Activated CD4-positive, alpha-beta T cell treated with anti-CD3 and anti-CD28 coated beads, Interleukin-2, Interleukin-4, amounts not matched to agents 100 ng/mL and 50 ng/mL, durations not matched to agents 16 hours and 8 hours (primary cell): ENCODE results near the gene RETN.

Experiments used
- DNase-seq: peaks from one replicate; pipeline ENCODE4 v3.0.0-alpha.2; 2020; ENCODE audit warnings: low spot score

The RETN gene

DNA sequence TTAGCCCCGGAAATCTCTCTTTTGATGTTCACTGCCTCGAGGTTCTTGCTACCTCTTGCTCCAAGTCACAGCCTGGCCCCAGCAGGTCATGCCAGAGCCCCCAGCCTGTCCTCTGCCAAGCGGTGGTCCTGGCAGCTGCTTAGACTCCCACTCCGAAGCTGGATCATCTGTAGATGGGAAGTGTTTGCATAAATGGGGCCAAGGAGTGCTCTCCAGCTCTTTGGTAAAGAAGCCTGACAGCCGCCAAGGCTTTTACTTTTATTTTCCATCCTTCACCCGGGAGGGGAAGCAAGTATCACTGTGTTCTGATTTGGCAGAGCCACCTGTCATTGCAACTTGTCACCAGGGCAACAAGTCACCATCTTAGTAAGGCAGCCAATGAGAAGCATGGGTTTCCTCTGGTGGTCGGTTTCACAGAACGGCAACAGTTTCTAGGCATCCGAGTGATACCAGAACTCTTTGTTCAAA, 10.6 kb upstream of the RETN start:
- peak; percentile 66 for DNase-seq

DNA sequence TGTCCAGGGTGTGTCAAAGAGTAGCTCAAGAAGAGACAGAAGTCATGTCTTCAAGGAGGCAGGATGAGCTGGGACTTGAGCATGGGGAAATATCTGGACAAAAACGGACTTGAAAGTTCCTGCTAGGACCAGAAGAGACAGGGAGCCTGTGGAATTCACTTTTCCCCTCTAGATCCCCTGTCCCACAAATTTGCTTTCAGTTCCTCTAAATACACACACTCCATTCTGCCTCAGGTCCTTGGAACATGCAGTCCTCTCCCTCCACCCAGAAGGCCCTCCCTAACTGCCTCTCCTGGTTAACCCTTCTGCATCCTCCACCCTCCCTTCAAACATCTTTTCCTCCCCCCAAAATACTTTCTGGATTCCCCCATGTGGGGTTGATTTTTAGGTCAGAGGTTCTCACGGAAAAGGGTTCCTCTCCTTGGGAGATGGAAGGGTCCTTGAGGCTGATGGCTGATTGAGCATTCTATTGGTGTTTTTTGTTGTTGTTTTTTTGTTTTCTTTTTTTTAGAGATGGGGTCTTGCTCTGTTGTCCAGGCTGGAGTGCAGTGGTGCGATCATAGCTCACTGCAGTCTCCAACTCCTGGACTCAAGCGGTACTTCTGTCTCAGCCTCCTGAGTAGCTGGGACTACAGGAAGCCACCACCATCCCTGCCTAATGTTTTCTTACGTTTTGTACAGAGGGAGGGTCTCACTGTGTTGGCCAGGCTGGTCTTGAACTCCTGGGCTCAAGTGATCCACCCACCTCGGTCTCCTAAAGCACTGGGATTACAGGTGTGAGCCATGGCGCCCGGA, 6.9 kb upstream of the RETN start:
- no peak for DNase-seq

DNA sequence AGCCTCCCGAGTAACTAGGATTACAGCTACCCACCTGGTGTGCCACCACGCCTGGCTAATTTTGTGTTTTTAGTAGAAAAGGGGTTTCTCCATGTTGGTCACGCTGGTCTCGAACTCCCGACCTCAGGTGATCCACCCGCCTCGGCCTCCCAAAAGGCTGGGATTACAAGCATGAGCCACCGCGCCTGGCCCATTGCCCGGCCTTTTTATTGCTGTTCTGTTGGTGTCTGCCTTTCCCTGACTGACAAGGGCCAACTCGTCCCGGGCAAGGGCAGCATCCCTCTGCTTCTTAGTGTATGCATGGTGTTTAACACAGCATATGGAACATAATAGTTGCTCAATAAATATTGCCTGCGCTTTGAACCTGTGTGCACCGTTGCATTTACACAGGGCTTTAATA, 6.2 kb upstream of the RETN start:
- no peak for DNase-seq

DNA sequence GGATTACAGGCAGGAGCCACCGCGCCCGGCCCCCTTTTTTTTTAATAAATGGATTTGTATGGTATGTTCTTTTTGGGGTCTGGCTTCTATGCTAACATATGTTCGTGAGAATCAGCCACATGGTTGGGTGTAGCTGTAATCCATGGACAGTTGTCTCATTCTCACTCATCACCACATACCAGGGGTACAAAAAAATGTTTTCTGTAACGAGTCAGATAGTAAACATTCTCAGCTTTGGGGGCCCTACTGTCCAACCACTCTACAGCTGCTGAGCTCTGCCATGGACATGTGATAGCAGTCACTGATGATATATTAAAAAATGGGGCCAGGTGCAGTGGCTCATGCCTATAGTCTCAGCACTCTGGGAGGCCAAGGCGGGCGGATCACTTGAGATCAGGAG, 5.1 kb upstream of the RETN start:
- DNase-seq: no peak

DNA sequence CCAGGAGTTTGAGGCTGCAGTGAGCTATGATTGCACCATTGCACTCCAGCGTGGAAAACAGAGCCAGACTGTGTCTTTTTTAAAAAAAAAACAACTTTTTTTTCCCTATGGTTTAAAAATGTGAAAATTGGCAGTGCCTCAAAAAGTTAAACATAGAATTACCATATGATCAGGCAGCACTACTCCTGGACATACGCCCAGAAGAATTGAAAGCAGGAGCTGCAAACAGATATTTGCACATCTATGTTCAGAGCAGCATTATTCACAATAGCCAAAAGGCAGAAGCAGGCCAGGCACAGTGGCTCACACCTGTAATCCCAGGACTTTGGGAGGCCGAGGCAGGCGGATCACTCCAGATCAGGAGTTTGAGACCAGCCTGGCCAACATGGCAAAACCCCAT, 3.8 kb upstream of the RETN start:
- DNase-seq: no peak

GRCh38 chr19:7669641-7670040, 792 bp downstream of the RETN start:
- no peak for DNase-seq

DNA sequence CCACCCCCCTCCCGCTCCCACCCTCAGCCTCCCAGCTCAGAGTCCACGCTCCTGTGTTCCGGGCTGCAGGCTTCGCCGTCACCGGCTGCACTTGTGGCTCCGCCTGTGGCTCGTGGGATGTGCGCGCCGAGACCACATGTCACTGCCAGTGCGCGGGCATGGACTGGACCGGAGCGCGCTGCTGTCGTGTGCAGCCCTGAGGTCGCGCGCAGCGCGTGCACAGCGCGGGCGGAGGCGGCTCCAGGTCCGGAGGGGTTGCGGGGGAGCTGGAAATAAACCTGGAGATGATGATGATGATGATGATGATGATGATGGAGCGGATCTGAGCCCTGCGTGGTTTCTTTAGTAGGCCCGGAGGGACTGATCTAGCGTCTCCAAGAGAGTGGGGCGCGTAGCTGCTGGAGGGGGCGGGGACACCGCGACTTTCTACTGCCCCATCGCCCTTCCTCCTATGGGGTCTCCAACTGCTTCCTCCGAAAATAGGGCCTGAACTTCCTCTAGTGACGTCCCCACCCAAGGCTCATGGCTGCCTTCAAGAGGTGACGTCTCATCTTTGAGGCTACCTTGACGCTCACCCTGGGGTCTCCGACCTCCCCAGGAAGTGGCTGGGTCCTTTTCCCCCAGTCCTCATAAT, 1.4 kb downstream of the RETN start:
- no peak for DNase-seq

GRCh38 chr19:7670790-7671189, 1.9 kb downstream of the RETN start:
- DNase-seq: no peak

DNA sequence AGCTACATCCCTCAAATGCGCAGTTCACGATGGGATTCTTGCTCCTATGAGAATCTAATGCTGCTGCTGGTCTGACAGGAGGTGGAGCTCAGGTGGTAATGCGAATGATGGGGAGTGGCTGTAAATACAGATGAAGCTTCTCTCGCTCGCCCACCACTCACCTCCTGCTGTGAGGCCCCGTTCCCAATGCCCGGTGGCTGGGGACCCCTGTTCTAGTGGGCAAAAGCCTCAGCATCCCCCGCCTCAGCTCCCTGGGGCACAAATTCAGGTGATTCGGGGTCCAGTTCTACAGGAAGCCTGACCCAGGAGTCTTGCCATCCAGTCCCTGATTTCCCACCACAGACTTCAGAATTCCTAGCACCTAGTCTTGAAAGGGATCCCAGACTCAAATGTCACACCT, 3.7 kb downstream of the RETN start:
- DNase-seq: no peak

GRCh38 chr19:7674010-7675005, 5.5 kb downstream of the RETN start:
- DNase-seq: peak; percentile 33

DNA sequence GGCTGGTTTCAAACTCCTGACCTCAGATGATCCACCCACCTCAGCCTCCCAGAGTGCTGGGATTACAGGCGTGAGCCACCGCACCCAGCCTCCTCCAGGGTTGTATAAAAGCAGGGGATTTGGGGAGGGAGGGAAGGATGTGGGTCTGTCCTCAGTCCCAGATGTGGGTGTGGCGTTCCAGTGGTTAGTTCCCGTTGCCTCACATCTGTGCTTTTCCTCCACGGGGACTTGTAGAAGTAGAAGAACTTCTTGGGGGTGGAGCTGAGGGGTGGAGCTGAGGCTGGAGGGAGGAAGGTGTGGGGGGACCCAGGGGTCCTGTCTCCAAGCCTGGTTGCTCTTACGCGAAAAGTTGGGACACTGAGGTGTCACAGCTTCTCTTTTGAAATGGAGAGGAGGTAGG, 7.5 kb downstream of the RETN start:
- DNase-seq: no peak

DNA sequence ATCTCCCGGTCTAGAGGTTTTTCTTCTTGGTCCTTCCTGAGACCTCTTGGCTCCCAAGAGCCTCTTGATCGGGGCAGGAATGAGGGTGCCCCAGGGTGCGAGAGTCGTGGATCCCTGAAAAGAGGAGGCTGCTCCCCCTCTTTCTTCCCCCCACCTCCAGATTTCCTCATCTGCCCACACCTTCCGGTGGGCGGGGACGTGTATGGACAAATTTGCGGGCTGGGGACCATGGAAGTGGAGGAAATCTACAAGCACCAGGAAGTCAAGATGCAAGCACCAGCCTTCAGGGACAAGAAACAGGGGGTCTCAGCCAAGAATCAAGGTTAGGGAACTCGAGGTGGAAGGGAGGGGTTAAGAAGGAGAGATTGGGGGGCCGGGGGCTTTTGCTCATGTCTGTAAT, 8.0 kb downstream of the RETN start, which contains the start of gene MCEMP1:
MCEMP1 (plus strand) TSS at position 237 of the 400 bp plus-strand sequence; CDS start at position 268, 31 bp downstream.
- no peak for DNase-seq

GRCh38 chr19:7677669-7678311, 8.9 kb downstream of the RETN start:
- no peak for DNase-seq

- peak; percentile 70 for DNase-seq
These were observed 10.3 kb downstream of the RETN start for GRCh38 chr19:7678971-7679751.

DNA sequence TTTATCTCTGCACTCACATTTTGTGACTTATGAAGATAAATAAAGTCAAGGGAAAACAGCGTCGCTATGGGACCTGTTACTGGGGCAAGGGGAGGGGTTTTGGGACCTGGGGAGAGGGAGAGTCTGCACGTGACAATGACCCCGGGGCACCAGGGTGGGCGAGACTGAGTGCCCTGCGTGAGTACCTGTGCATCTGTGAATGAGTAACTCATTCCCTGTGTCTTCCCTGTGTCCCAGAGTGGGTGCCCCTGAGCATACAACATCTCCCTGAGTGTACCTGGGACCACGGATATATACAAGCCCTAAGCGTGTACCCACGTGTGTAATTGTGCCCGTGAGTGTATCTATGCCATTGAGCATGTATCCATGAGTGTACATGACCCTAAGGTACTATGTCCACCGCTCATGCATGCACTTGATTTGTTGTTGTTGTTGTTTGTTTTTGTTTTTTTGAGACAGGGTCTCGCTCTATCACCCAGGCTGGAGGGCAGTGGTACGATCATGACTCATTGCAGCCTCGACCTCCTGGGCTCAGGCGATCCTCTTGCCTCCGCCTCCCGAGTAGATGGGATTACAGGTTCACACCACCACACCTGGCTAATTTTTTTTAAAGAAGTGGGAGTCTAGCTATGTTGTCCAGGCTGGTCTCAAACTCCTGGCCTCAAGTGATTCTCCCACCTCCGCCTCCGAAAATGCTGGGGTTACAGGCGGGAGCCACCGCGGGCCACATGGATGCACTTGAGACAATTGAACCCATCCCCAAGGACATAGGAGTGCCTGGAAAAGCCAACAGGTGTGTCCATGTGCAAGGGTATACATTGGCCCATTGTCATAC, 11.1 kb downstream of the RETN start:
- DNase-seq: no peak

GRCh38 chr19:7680606-7681339, 11.9 kb downstream of the RETN start, which contains the start of gene TRAPPC5:
Gene TRAPPC5 (plus strand): TSS chr19:7680833. CDS start chr19:7682254, 1,421 bp downstream.
- DNase-seq: peak; percentile 88

GRCh38 chr19:7681340-7682174, 12.7 kb downstream of the RETN start:
- peak; percentile 91 for DNase-seq

DNA sequence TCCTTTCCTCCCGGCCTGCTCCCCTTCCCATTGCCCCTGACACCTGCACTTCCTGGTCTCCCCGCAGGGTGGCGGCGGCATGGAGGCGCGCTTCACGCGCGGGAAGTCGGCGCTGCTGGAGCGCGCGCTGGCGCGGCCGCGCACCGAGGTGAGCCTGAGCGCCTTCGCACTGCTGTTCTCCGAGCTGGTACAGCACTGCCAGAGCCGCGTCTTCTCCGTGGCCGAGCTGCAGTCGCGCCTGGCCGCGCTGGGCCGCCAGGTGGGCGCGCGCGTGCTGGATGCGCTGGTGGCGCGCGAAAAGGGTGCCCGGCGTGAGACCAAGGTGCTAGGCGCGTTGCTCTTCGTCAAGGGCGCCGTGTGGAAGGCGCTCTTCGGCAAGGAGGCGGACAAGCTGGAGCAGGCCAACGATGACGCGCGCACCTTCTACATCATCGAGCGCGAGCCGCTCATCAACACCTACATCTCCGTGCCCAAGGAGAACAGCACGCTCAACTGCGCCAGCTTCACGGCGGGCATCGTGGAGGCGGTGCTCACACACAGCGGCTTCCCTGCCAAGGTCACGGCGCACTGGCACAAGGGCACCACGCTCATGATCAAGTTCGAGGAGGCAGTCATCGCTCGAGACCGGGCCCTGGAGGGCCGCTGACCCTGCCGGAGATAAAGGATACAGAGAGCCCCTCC, 13.5 kb downstream of the RETN start:
- no peak for DNase-seq
